Hepatocyte (in vitro differentiated cells): ENCODE results near the gene PPIP5K1. TPM values are rescaled to one million over a fixed set of nuclear protein-coding genes. Genes with fewer than 3 reads are reported as not detected.
A peak's percentile ranks its signal among the peaks of the same experiment; 100 is the strongest.

Experiments
- DNase-seq: peaks from one replicate; pipeline ENCODE4 v3.0.0-alpha.2; 2016; ENCODE audit warnings: low spot score
- H2AFZ ChIP-seq: fragments of 200-600 bp; sonication (generic); 2 replicates; pipeline ENCODE4 v1.6.0; 2016; ENCODE audit warnings: antibody characterized with exemption, mild to moderate bottlenecking
- H3K27ac ChIP-seq: fragments of 200-600 bp; sonication (generic); 2 replicates; pipeline ENCODE4 v1.5.1; 2016; ENCODE audit warnings: mild to moderate bottlenecking
- H3K27me3 ChIP-seq: fragments of 200-600 bp; sonication (generic); 2 replicates; pipeline ENCODE4 v1.6.1; 2016
- H3K36me3 ChIP-seq: fragments of 200-600 bp; sonication (generic); replicated peaks from 2 replicates; pipeline ENCODE4 v1.5.1; 2016; ENCODE audit warnings: low read depth; ENCODE audit not compliant: insufficient read depth
- H3K4me1 ChIP-seq: fragments of 200-600 bp; sonication (generic); 2 replicates; pipeline ENCODE4 v1.5.1; 2016; ENCODE audit warnings: mild to moderate bottlenecking, moderate library complexity; ENCODE audit not compliant: insufficient read depth
- H3K4me2 ChIP-seq: fragments of 200-600 bp; sonication (generic); 2 replicates; pipeline ENCODE4 v1.6.0; 2016
- H3K4me3 ChIP-seq: fragments of 200-600 bp; sonication (generic); 2 replicates; pipeline ENCODE4 v1.5.1; 2016; ENCODE audit warnings: mild to moderate bottlenecking
- H3K79me2 ChIP-seq: fragments of 200-600 bp; sonication (generic); 2 replicates; pipeline ENCODE4 v1.6.0; 2017; ENCODE audit warnings: mild to moderate bottlenecking
- H3K9me2 ChIP-seq: fragments of 200-600 bp; sonication (generic); replicated peaks from 2 replicates; pipeline ENCODE4 v1.6.0; 2017; ENCODE audit warnings: mild to moderate bottlenecking; ENCODE audit not compliant: insufficient read depth
- H3K9me3 ChIP-seq: fragments of 200-600 bp; sonication (generic); 2 replicates; pipeline ENCODE4 v1.5.1; 2016; ENCODE audit warnings: low read depth, mild to moderate bottlenecking
- H4K20me1 ChIP-seq: fragments of 200-600 bp; sonication (generic); 2 replicates; pipeline ENCODE4 v1.6.0; 2016; ENCODE audit warnings: mild to moderate bottlenecking; ENCODE audit not compliant: insufficient read depth, poor library complexity, severe bottlenecking
- EZH2 ChIP-seq: fragments of 200-600 bp; sonication (generic); IDR thresholded peaks from 2 replicates; pipeline ENCODE4 v1.6.1; 2016; ENCODE audit warnings: antibody characterized with exemption, mild to moderate bottlenecking, borderline replicate concordance
- EZH2phosphoT487 ChIP-seq: fragments of 200-600 bp; sonication (generic); IDR thresholded peaks from one replicate; pipeline ENCODE4 v1.6.1; 2018; ENCODE audit warnings: antibody characterized with exemption, mild to moderate bottlenecking, low read depth, moderate library complexity; ENCODE audit not compliant: unreplicated experiment, severe bottlenecking
- WGBS: methylation state at CpG from one replicate; pipeline ENCODE4 v1.1.6; 2016; ENCODE audit warnings: low lambda C conversion rate; ENCODE audit errors: missing lambda C conversion rate; 5-methylcytosine and 5-hydroxymethylcytosine counted together
- polyA plus RNA-seq: library from polyadenylated mRNA; unstranded; fragments of >200 nt; fragmentation: Nextera tagmentation; extraction: Ambion mirVana; gene quantifications from 2 replicates; pipeline ENCODE4 v1.2.1, GENCODE V29; 2016
- total RNA-seq: library from RNA; depleted of rRNA; stranded (reverse); fragments of >200 nt; gene quantifications from 2 replicates; pipeline ENCODE4 v1.2.3, GENCODE V29; 2014
- TF ChIP-seq, protein P1 (sequence below): fragments of 200-600 bp; sonication (generic); IDR thresholded peaks from 2 replicates; pipeline ENCODE4 v1.5.1; 2016; ENCODE audit warnings: antibody characterized with exemption, mild to moderate bottlenecking; ENCODE audit not compliant: poor library complexity

The PPIP5K1 gene
- total and polyA plus RNA-seq, 2 experiments from 2014 or later: 6.5 to 20.8 TPM

DNA sequence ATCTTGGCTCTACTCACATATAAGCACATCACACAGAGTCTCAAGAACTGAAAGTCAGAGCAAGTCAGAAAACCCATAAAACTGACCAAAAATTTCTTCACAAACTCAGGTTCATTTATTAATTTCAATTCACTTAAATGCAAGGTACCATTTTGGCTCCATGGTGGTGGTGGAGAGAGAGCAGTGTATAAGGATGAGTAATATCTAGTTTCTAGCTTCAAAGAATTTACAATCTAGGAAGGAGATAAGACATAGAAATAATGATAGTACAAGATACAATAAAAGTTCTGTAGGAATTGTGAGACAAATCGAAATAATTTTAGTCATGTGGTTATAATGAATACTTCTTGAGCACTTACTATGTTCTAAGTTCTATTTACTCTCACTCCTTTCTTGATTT lies 90.4 kb downstream of the PPIP5K1 start:
- no peak overlapping the region for H3K4me2 ChIP-seq

DNA sequence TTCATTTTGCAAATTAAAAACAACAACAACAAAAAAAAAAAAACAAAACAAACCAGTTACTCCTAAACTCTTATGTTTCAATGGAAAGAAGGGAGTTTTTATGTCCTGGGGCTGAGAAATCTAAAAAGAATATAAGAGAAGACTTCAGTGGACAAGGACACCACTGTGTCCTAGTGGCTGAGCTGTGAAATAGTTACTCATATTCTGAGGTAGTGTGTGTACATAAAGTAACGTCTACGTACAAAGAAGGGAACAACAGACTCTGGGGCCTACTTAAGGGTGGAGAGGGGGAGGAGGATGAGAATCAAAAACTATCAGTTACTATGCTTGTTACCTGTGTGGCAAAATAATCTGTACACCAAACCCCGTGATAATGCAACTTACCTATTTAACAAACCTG lies 91.0 kb downstream of the PPIP5K1 start:
- H2AFZ ChIP-seq: no peak overlapping the region
- TF ChIP-seq EZH2phosphoT487: no peak
- TF ChIP-seq, protein P1, sequence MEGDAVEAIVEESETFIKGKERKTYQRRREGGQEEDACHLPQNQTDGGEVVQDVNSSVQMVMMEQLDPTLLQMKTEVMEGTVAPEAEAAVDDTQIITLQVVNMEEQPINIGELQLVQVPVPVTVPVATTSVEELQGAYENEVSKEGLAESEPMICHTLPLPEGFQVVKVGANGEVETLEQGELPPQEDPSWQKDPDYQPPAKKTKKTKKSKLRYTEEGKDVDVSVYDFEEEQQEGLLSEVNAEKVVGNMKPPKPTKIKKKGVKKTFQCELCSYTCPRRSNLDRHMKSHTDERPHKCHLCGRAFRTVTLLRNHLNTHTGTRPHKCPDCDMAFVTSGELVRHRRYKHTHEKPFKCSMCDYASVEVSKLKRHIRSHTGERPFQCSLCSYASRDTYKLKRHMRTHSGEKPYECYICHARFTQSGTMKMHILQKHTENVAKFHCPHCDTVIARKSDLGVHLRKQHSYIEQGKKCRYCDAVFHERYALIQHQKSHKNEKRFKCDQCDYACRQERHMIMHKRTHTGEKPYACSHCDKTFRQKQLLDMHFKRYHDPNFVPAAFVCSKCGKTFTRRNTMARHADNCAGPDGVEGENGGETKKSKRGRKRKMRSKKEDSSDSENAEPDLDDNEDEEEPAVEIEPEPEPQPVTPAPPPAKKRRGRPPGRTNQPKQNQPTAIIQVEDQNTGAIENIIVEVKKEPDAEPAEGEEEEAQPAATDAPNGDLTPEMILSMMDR: no peak
- no peaks in the 10 kb centered on the region for H3K9me2 ChIP-seq
- H3K27ac ChIP-seq: no peak overlapping the region
- H3K36me3 ChIP-seq: no peaks in the 10 kb centered on the region
- peaks cover under 1% of the 10 kb centered on the region for H3K4me1 ChIP-seq
- H3K4me2 ChIP-seq: no peak overlapping the region
- no peaks in the 10 kb centered on the region for H3K27me3 ChIP-seq
- WGBS: 73% methylated on average over 3 of the region's 3 CpGs
- H3K4me3 ChIP-seq: no peak overlapping the region
- no peaks in the 10 kb centered on the region for H3K9me3 ChIP-seq
- DNase-seq: no peak
- H4K20me1 ChIP-seq: no peaks in the 10 kb centered on the region
- H3K79me2 ChIP-seq: no peaks in the 10 kb centered on the region

More for the DNA sequence above, 90.4 kb downstream of the PPIP5K1 start:
- Histone ChIP-seq H3K36me3 (no peaks in the 10 kb centered on the region), H3K9me3 (no peaks in the 10 kb centered on the region), H3K79me2 (no peaks in the 10 kb centered on the region), H3K27me3 (no peaks in the 10 kb centered on the region), H3K27ac (no peak overlapping the region), H2AFZ (no peak overlapping the region), H3K9me2 (no peaks in the 10 kb centered on the region), H4K20me1 (no peaks in the 10 kb centered on the region), H3K4me1 (no peaks in the 10 kb centered on the region), H3K4me3 (no peak overlapping the region)
- TF ChIP-seq EZH2 (no peak), EZH2phosphoT487 (no peak)
- TF ChIP-seq, protein P1: no peak
- no peak for DNase-seq
- WGBS: 71% methylated on average over 1 of the region's 1 CpG

DNA sequence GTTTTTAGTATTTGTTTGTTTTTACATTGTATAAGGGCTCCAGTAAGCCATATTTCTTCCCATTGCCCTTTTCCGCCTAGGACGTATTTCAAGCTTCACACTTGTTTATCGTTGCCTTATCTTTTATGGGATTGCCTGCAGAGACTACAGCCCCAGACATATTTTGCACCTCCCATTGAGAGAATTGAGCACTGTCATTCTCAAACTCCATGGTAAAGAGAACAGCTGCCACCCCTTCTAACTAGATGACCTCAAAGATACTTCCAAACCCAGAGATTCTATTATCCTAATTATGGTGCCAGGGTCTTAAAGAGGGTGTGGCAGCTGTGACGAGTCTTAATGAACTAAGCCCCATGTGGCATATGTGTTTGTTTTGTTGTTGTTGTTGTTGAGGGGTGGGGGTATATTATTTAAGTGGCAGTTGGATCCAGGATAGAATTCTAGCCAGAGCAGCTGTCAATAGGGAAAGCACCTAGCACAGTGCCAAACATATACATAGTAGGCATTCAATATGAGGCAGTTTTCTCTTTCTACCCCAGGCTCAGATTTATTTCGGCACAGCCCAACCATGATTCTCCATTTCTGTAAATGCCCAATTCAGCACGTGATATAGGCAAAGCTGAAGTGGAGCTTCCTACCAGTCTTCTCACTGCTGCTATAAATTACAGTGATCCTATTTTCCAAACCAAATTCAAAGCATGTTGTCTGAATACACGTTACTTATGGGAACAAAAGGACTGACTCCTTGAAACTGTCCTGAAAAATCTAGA lies 96.1 kb downstream of the PPIP5K1 start:
- WGBS: 55% methylated on average over 7 of the region's 7 CpGs
- H3K4me2 ChIP-seq: peak overlapping the region; percentile 76
- H3K4me3 ChIP-seq: peak overlapping the region; percentile 25
- peak overlapping the region; percentile 83 for H2AFZ ChIP-seq
- H3K9me3 ChIP-seq: no peaks in the 10 kb centered on the region
- H4K20me1 ChIP-seq: no peaks in the 10 kb centered on the region
- no peaks in the 10 kb centered on the region for H3K27me3 ChIP-seq
- TF ChIP-seq EZH2 (no peak), EZH2phosphoT487 (no peak)
- TF ChIP-seq, protein P1: no peak
- no peaks in the 10 kb centered on the region for H3K36me3 ChIP-seq
- DNase-seq: no peak
- peak overlapping the region; percentile 81 for H3K27ac ChIP-seq
- H3K4me1 ChIP-seq: peaks cover 11% of the 10 kb centered on the region
- H3K79me2 ChIP-seq: peaks cover 22% of the 10 kb centered on the region
- H3K9me2 ChIP-seq: no peaks in the 10 kb centered on the region
